Naive B cell (primary cell): ENCODE measurements around the gene CFAP73. TPM values are rescaled to one million over a fixed set of nuclear protein-coding genes. Genes with fewer than 3 reads are reported as not detected.

Source experiments
- polyA plus RNA-seq, 6 donors: library from polyadenylated mRNA; unstranded; fragments of 300-500 nt; fragmentation: Illumina TruSeq; gene quantifications; one replicate each; pipeline ENCODE4 v1.2.3, GENCODE V29; 2021; ENCODE audit warnings: low read depth in 6 of 6

Gene CFAP73
- polyA plus RNA-seq, 6 donors from 2014 or later, result 1.2 TPM; not detected in 5

Other genes starting within 250 kb of the CFAP73 start
- gene OAS1, start 242.8 kb upstream of the CFAP73 start, polyA plus RNA-seq, result 100 to 1,000 TPM in 1 of 6 donors, 10 to 100 TPM in 5; 57.4 to 112 (median 74.5) TPM
- gene OAS3, start 211.2 kb upstream of the CFAP73 start, polyA plus RNA-seq, result 1 to 10 TPM; 2.9 to 8.6 (median 6.9) TPM
- 10 to 100 TPM; 15.4 to 56.4 (median 37.2) TPM for gene OAS2, start 171.2 kb upstream of the CFAP73 start, polyA plus RNA-seq
- 10 to 100 TPM in 3 of 6 donors, 1 to 10 TPM in 3; 1.9 to 16.8 (median 9.8) TPM for gene DTX1, start 93.0 kb upstream of the CFAP73 start, polyA plus RNA-seq
- under 1 TPM in 4 of 6 donors, not detected in 2; 0.17 to 0.48 (median 0.41) TPM for gene RASAL1, start 14.0 kb upstream of the CFAP73 start, polyA plus RNA-seq
- 10 to 100 TPM in 5 of 6 donors, 1 to 10 TPM in 1; 9.0 to 45.5 (median 25.4) TPM for gene DDX54, start 35.8 kb downstream of the CFAP73 start, polyA plus RNA-seq
- gene RITA1, start 36.0 kb downstream of the CFAP73 start, polyA plus RNA-seq, result 10 to 100 TPM; 21.0 to 31.9 (median 24.1) TPM
- gene TPCN1, start 71.7 kb downstream of the CFAP73 start, polyA plus RNA-seq, result 10 to 100 TPM in 5 of 6 donors, 1 to 10 TPM in 1; 8.8 to 26.2 (median 18.9) TPM
- 10 to 100 TPM in 5 of 6 donors, 1 to 10 TPM in 1; 5.3 to 35.1 (median 14.6) TPM for gene SLC8B1, start 185.4 kb downstream of the CFAP73 start, polyA plus RNA-seq
- 1 to 10 TPM; 1.4 to 6.0 (median 2.6) TPM for gene PLBD2, start 208.9 kb downstream of the CFAP73 start, polyA plus RNA-seq